Suppressor macrophage treated with lipopolysaccharide for 1 hour (primary cell): Measurements from ENCODE around the gene ZNF274.
"Not testable (repeated sequence)": the region's sequence is repeated elsewhere in the genome, so short reads cannot be mapped to it uniquely, and the experiment has no call there.

Experiments used
- DNase-seq, 3 donors: peaks; one replicate each; pipeline ENCODE4 v3.0.0-alpha.2; 2020 to 2022

Gene ZNF274

GRCh38 chr19:58182989-58183816, at the start of gene ZNF274:
Gene ZNF274 (plus strand): TSS chr19:58183061. CDS start chr19:58183966, 905 bp downstream.
- DNase-seq, result peak; percentile 93 to 98 (median 97)

GRCh38 chr19:58134244-58134643, 48.6 kb upstream of the ZNF274 start:
- DNase-seq, result no peak

GRCh38 chr19:58145849-58146248, 37.0 kb upstream of the ZNF274 start:
- DNase-seq, result no peak

- DNase-seq, result not testable (repeated sequence)
These were observed 35.4 kb upstream of the ZNF274 start for GRCh38 chr19:58147475-58147874.

- peak; percentile 92 to 97 (median 96) for DNase-seq
These were observed 32.4 kb upstream of the ZNF274 start, which contains the start of gene ZNF329 for GRCh38 chr19:58150328-58150921. Gene ZNF329 (minus strand): TSS chr19:58150789. CDS start chr19:58129503, 21,286 bp downstream.

GRCh38 chr19:58153386-58153785, 29.5 kb upstream of the ZNF274 start:
- no peak for DNase-seq

- peak in 1 of 3 donors; percentile 6 for DNase-seq
These were observed 28.6 kb upstream of the ZNF274 start for GRCh38 chr19:58154287-58154678.

GRCh38 chr19:58154679-58155648, 27.9 kb upstream of the ZNF274 start:
- DNase-seq, result peak; percentile 96 to 99 (median 99)

- no peak for DNase-seq
These were observed 25.7 kb upstream of the ZNF274 start for GRCh38 chr19:58157045-58157728.

- no peak for DNase-seq
These were observed 16.6 kb upstream of the ZNF274 start for GRCh38 chr19:58166268-58166667.

- DNase-seq, result no peak
These were observed 16.1 kb upstream of the ZNF274 start for GRCh38 chr19:58166708-58167280.

GRCh38 chr19:58170860-58171259, 12.0 kb upstream of the ZNF274 start:
- DNase-seq, result no peak

- peak; percentile 54 to 57 (median 55) for DNase-seq
These were observed 822 bp upstream of the ZNF274 start for GRCh38 chr19:58181902-58182576.

GRCh38 chr19:58182577-58182988, 278 bp upstream of the ZNF274 start:
- peak in 2 of 3 donors; percentile 91 to 97 for DNase-seq

- DNase-seq, result no peak
These were observed 955 bp downstream of the ZNF274 start for GRCh38 chr19:58183817-58184215.

- DNase-seq, result peak; percentile 23 to 41 (median 35)
These were observed 14.2 kb downstream of the ZNF274 start for GRCh38 chr19:58196901-58197616.

- DNase-seq, result no peak
These were observed 21.1 kb downstream of the ZNF274 start for GRCh38 chr19:58203814-58204475.

GRCh38 chr19:58204566-58204965, 21.7 kb downstream of the ZNF274 start:
- no peak for DNase-seq

- DNase-seq, result no peak
These were observed 26.7 kb downstream of the ZNF274 start for GRCh38 chr19:58209577-58209976.
